Measurements from ENCODE around the gene SMIM15. TPM values are rescaled to one million over a fixed set of nuclear protein-coding genes. Genes with fewer than 3 reads are reported as not detected.

SMIM15 gene
- total RNA-seq, 4 donors from 2014 or later: 6.6 to 56.9 (median 30.9) TPM

DNA sequence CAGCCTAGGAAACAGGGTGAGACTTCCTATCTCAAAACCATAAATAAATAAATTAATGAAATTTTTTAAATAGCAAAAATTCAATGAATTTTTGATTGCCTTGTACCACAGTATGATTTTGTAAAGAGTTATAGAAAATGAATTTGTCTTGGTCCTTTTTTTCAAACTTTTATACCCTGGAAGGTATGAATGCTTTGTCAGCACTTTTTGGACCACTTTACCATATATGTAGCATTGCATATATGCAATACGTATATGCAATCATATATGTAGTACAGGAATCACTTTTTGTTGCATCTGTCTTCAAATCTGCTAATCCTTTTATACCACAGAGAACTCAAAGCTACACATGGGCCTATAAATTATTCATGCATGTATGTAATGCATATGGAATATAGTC lies 9.2 kb upstream of the SMIM15 start:
- TF ChIP-seq POLR2AphosphoS5 (IDR thresholded peaks at IDR 0.05) (no peak), CTCF (IDR thresholded peaks at IDR 0.05) (no peak), EP300 (IDR thresholded peaks at IDR 0.05; ENCODE audit: low read depth) (no peak), POLR2A (IDR thresholded peaks at IDR 0.05) (no peak)
- no peaks in the 10 kb centered on the region for H3K9me3 ChIP-seq
- intact Hi-C loops (cut with DNase I; ENCODE audit: low total_unique reads) (no loop called here), in situ Hi-C loops (cut with MboI; ENCODE audit: low pct_ligation_motif_present in 1 of 4, low pct_unique_long_range_greater_than_20kb in 1 of 4, low sequenced_read_pairs in 3 of 4) (loop anchor here in 2 of 4 donors (25.0 kb wide), 2 partner anchors 166 to 491 kb away; partner anchors contain the start of gene ZSWIM6 (in 1 of the 2))
- H3K36me3 ChIP-seq: no peaks in the 10 kb centered on the region
- no peak for DNase-seq
- no peak overlapping the region for H3K4me3 ChIP-seq
- H3K27me3 ChIP-seq: no peaks in the 10 kb centered on the region
- 93 to 100% methylated on average over 1 of the region's 1 CpG for WGBS, 2 donors (ENCODE audit: low coverage in 1 of 2)
- no peak overlapping the region for H3K27ac ChIP-seq
- peaks cover 0 to 3% (median 0%) of the 10 kb centered on the region in 4 donors for H3K4me1 ChIP-seq

- H3K36me3 ChIP-seq: no peaks in the 10 kb centered on the region
- intact Hi-C loops (cut with DNase I; ENCODE audit: low total_unique reads) (loop anchor here (10.0 kb wide), 1 partner anchor 486 kb away; no protein-coding TSS in a partner anchor), in situ Hi-C loops (cut with MboI; ENCODE audit: low pct_ligation_motif_present in 1 of 4, low pct_unique_long_range_greater_than_20kb in 1 of 4, low sequenced_read_pairs in 3 of 4) (loop anchor here in 3 of 4 donors (10.0 to 25.0 kb wide), 3 partner anchors 156 to 493 kb away; partner anchors contain the start of gene ZSWIM6 (in 1 of the 3))
Measured at GRCh38 chr5:61168951-61169350, 6.7 kb upstream of the SMIM15 start.

DNA sequence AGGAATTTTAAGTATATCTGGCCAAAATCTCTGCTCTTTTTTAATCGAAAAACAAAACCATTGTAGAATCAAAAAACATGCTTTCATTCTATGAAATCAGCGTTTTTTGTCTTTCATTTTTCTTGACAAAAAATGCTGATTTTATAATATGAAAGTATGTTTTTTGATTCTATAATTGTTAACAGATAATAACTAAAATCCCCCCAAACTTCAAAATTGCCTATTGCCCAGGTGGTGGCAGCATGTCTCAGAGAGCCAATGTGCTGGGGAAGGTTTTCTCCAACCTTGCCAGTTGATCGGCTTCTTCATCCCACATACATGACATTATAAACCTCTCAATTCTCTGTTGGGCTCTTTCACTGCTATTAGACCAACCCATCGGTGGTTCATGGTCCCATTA lies 5.1 kb upstream of the SMIM15 start:
- no peaks in the 10 kb centered on the region for H3K27me3 ChIP-seq
- 54 to 56% methylated on average over 3 to 4 of the region's 4 CpGs for WGBS, 2 donors (ENCODE audit: low coverage in 1 of 2)
- no peaks in the 10 kb centered on the region for H3K36me3 ChIP-seq
- H3K9me3 ChIP-seq: no peaks in the 10 kb centered on the region
- peaks cover 0 to 14% (median 7%) of the 10 kb centered on the region in 4 donors for H3K4me1 ChIP-seq
- TF ChIP-seq EP300 (IDR thresholded peaks at IDR 0.05; ENCODE audit: low read depth) (no peak), CTCF (IDR thresholded peaks at IDR 0.05) (peak in 4 of 5 experiments; percentile 25 to 39 (median 32)), POLR2AphosphoS5 (IDR thresholded peaks at IDR 0.05) (no peak)
- no peak overlapping the region for H3K27ac ChIP-seq
- peak; percentile 28 for DNase-seq
- in situ Hi-C loops (cut with MboI; ENCODE audit: low pct_ligation_motif_present in 1 of 4, low pct_unique_long_range_greater_than_20kb in 1 of 4, low sequenced_read_pairs in 3 of 4) (loop anchor here in 3 of 4 donors (10.0 to 25.0 kb wide), 3 partner anchors 157 to 495 kb away; partner anchors contain the start of gene ZSWIM6 (in 1 of the 3)), intact Hi-C loops (cut with DNase I; ENCODE audit: low total_unique reads) (loop anchor here (10.0 kb wide), 1 partner anchor 487 kb away; no protein-coding TSS in a partner anchor)
- no peak overlapping the region for H3K4me3 ChIP-seq

More at GRCh38 chr5:61168951-61169350, 6.7 kb upstream of the SMIM15 start:
- no peak for TF ChIP-seq CTCF (IDR thresholded peaks at IDR 0.05)
- TF ChIP-seq POLR2AphosphoS5 (IDR thresholded peaks at IDR 0.05): no peak
- no peak for TF ChIP-seq POLR2A (IDR thresholded peaks at IDR 0.05)
- no peak for TF ChIP-seq EP300 (IDR thresholded peaks at IDR 0.05; ENCODE audit: low read depth)
- Histone ChIP-seq H3K27me3 (no peaks in the 10 kb centered on the region), H3K4me1 (peaks cover 0 to 3% (median 0%) of the 10 kb centered on the region in 4 donors), H3K27ac (no peak overlapping the region), H3K4me3 (no peak overlapping the region), H3K9me3 (no peaks in the 10 kb centered on the region)
- WGBS, 2 donors (ENCODE audit: low coverage in 1 of 2): 92 to 94% methylated on average over 8 of the region's 8 CpGs
- DNase-seq: no peak

DNA sequence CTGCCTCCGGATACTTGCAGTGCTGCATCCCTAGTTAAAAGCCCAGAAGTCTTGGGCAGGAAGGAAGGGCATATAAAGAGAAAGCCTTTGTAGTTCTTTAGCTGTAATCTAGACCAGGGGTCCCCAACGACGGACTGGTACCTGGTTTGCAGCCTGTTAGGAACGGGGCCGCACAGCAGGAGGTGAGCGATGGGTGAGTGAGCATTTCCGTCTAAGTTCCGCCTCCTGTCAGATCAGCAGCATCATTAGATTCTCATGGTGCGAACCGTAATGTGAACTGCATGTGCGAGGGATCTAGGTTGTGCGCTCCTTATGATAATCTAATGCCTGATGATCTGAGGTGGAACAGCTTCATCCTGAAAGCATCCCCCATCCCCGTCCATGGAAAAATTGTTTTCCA lies 1.6 kb upstream of the SMIM15 start:
- TF ChIP-seq EP300 (IDR thresholded peaks at IDR 0.05; ENCODE audit: low read depth) (no peak), POLR2A (IDR thresholded peaks at IDR 0.05) (no peak), CTCF (IDR thresholded peaks at IDR 0.05) (no peak), POLR2AphosphoS5 (IDR thresholded peaks at IDR 0.05) (no peak)
- Histone ChIP-seq H3K36me3 (peaks cover 0 to 17% (median 5%) of the 10 kb centered on the region in 4 donors), H3K4me3 (no peak overlapping the region), H3K27me3 (no peaks in the 10 kb centered on the region), H3K4me1 (peaks cover 6 to 35% (median 23%) of the 10 kb centered on the region in 4 donors), H3K9me3 (no peaks in the 10 kb centered on the region), H3K27ac (no peak overlapping the region)
- 97 to 98% methylated on average over 8 to 13 of the region's 13 CpGs for WGBS, 2 donors (ENCODE audit: low coverage in 1 of 2)
- in situ Hi-C loops (cut with MboI; ENCODE audit: low pct_ligation_motif_present in 1 of 4, low pct_unique_long_range_greater_than_20kb in 1 of 4, low sequenced_read_pairs in 3 of 4) (loop anchor here in 3 of 4 donors (10.0 to 25.0 kb wide), 3 partner anchors 161 to 498 kb away; partner anchors contain the start of gene ZSWIM6 (in 1 of the 3)), intact Hi-C loops (cut with DNase I; ENCODE audit: low total_unique reads) (loop anchor here (2.0 to 10.0 kb wide), 2 partner anchors 167 to 491 kb away; no protein-coding TSS in a partner anchor)
- DNase-seq: no peak
